Measurements from ENCODE around the gene ZDHHC19. TPM values are rescaled to one million over a fixed set of nuclear protein-coding genes. Genes with fewer than 3 reads are reported as not detected.
A peak's percentile ranks its signal among the peaks of the same experiment; 100 is the strongest.

Gene ZDHHC19
- total RNA-seq, 1 donor from 2014 or later = 0.36 TPM

DNA sequence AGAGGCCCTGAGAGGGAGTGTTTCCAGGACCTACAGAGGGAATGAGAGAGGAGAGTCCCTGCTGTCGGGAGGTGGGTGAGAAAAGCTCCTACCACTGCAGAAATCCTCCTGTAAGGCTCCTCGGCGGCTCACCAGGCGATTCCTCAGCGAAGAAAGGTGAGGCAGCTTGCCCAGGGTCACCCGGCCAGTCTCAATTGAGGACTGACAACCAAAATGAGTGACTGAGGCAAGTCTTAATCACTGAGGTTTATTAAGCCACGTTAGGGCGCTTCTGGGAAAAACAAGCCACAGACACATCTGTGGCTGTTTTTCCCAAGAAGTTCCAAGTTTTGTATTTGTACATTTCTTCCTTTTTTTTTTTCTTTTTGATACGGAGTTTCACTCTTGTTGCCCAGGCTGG lies 48.5 kb downstream of the ZDHHC19 start:
- H3K36me3 Mint-ChIP-seq (ENCODE audit: low read depth) = no peaks in the 10 kb centered on the region
- no peaks in the 10 kb centered on the region for H3K9me3 Mint-ChIP-seq
- no peak for DNase-seq (ENCODE audit: low spot score)
- H3K27ac Mint-ChIP-seq = no peak overlapping the region
- no peak overlapping the region for H3K4me3 Mint-ChIP-seq
- no peaks in the 10 kb centered on the region for H3K27me3 Mint-ChIP-seq (ENCODE audit: insufficient read depth)
- H3K4me1 Mint-ChIP-seq (ENCODE audit: low read depth) = peaks cover 18% of the 10 kb centered on the region
- intact Hi-C loops (cut with micrococcal nuclease) = no loop called here

DNA sequence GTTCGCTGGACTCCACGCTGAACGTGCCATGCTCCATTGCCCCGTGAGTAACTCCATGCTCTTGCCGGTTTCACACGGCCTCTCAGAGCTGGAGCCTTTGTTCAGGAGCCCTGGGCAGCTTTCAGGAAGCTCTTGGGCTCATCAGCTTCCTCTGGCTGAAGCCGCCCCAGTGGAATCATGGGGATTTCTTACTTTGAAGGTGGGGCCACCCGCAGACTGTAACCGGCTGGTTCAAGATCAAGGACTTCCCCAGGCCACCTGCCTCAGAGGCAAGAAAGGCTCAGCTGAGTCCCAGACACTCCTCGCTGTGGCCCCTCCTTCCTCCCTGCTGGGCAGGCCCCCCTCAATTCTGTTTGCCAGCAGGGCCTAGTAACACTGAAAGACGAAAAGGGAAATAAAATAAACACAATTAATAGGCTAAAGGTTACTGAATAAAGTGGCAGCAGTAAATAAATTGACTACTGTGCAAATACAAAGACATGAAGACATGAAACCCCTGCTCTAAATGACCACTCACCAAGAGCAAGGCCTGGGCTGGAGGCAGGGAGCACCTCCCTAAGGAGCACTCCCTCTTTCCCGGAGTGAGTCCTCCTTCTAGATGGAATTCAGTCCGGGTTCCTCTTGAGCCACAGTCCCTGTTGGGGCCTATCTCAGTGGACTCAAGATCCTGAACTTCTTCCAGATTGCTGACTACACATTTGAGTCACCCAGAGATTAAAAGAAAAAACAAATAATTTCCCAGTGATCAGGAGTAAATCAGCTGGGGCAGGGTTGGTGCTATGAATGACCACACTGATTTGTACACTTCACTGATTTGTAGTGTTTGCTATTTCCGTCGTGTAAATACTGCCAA lies 51.0 kb downstream of the ZDHHC19 start:
- Mint-ChIP-seq H3K9me3 (no peaks in the 10 kb centered on the region), H3K27ac (peak overlapping the region; percentile 76), H3K4me1 (ENCODE audit: low read depth) (peaks cover 38% of the 10 kb centered on the region), H3K27me3 (ENCODE audit: insufficient read depth) (no peaks in the 10 kb centered on the region), H3K4me3 (peak overlapping the region; percentile 9), H3K36me3 (ENCODE audit: low read depth) (no peaks in the 10 kb centered on the region)
- peak; percentile 56 for DNase-seq (ENCODE audit: low spot score)
- intact Hi-C loops (cut with micrococcal nuclease) = loop anchor here (1.0 kb wide), 1 partner anchor 19 kb away; no protein-coding TSS in a partner anchor

DNA sequence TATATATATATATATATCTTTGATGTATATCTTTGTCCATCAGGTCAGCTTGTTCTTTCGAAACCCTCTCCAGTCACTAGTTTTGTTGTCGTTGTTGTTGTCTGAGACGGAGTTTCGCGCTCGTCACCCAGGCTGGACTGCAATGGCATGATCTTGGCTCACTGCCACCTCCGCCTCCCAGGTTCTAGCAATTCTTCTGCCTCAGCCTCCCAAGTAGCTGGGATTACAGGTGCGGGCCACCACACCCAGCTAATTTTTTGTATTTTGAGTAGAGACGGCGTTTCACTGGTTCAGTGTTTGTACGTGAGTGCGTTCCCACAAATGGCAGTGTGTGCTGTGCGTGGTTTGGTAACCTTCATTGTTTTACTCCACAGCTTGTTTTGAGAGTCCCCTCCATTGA lies 51.7 kb downstream of the ZDHHC19 start:
- H3K27me3 Mint-ChIP-seq (ENCODE audit: insufficient read depth) = no peaks in the 10 kb centered on the region
- peak overlapping the region; percentile 76 for H3K27ac Mint-ChIP-seq
- H3K4me3 Mint-ChIP-seq = no peak overlapping the region
- no peaks in the 10 kb centered on the region for H3K36me3 Mint-ChIP-seq (ENCODE audit: low read depth)
- intact Hi-C loops (cut with micrococcal nuclease) = no loop called here
- DNase-seq (ENCODE audit: low spot score) = no peak
- H3K4me1 Mint-ChIP-seq (ENCODE audit: low read depth) = peaks cover 42% of the 10 kb centered on the region
- H3K9me3 Mint-ChIP-seq = no peaks in the 10 kb centered on the region

DNA sequence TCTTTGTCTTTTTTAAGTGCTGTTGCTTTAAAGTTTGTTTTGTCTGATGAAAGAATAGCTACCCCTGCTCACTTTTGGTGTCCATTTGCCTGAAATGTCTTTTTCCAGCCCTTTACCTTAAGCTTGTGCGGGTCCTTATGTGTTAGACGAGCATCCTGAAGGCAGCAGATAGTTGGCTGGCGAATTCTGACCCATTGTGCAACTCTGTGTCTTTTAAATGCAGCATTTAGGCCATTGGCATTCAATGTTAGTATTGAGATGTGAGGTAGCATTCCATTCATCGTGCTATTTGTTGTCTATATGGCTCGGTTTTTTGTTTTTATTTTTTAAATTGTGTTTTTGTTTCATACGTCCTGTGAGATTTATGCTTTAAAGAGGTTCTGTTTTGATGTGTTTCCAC lies 55.0 kb downstream of the ZDHHC19 start:
- Mint-ChIP-seq H3K4me1 (ENCODE audit: low read depth) (peaks cover 51% of the 10 kb centered on the region), H3K9me3 (peaks cover 5% of the 10 kb centered on the region), H3K27me3 (ENCODE audit: insufficient read depth) (no peaks in the 10 kb centered on the region), H3K4me3 (no peak overlapping the region), H3K36me3 (ENCODE audit: low read depth) (no peaks in the 10 kb centered on the region), H3K27ac (no peak overlapping the region)
- intact Hi-C loops (cut with micrococcal nuclease) = no loop called here
- DNase-seq (ENCODE audit: low spot score) = no peak

DNA sequence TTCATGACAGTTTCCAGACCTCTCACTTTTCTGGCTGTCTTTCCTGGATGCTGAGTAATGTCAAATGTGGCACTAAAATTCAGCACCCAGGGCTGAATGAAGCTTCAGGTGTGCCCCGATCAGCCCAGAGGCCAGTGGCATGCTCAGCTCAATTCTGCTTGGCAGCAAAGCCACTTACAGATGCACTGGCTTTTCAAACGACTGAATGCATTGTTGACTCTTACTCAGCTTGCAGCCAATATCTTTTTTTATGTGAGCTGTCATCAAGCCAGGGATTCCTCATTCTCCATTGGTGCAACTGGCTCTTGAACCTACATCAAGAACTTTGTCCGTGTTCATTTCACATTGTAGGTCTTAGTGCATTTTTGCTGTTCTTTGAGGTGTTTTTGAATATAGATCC lies 60.7 kb downstream of the ZDHHC19 start:
- Mint-ChIP-seq H3K4me3 (no peak overlapping the region), H3K36me3 (ENCODE audit: low read depth) (no peaks in the 10 kb centered on the region), H3K9me3 (peaks cover 8% of the 10 kb centered on the region), H3K27me3 (ENCODE audit: insufficient read depth) (no peaks in the 10 kb centered on the region), H3K27ac (peak overlapping the region; percentile 27), H3K4me1 (ENCODE audit: low read depth) (peaks cover 16% of the 10 kb centered on the region)
- DNase-seq (ENCODE audit: low spot score) = no peak
- intact Hi-C loops (cut with micrococcal nuclease) = no loop called here

DNA sequence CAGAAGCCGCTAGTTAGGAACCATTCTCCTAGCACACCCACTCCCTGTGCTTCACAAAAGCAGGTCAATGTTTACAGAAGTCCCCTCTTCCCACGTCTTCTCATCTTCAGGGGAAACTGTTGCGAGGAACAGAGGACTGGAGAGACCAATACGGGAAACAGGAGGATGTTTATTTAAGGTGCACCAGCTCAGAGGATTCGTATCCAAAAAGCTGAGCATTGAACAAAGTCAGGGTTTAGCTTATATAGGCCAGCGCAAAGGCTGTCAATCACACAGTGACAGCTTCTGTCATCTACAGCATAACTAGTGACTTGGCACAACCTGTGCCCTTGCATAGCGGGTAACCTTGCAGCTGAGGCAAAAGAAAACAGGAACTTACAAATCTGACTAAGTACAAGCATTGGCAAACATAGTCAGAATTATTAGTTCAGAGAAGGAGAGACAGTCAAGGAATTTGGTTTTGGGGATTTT lies 61.3 kb downstream of the ZDHHC19 start:
- intact Hi-C loops (cut with micrococcal nuclease) = no loop called here
- no peak for DNase-seq (ENCODE audit: low spot score)
- Mint-ChIP-seq H3K36me3 (ENCODE audit: low read depth) (no peaks in the 10 kb centered on the region), H3K4me3 (no peak overlapping the region), H3K9me3 (peaks cover 8% of the 10 kb centered on the region), H3K4me1 (ENCODE audit: low read depth) (peaks cover 10% of the 10 kb centered on the region), H3K27ac (no peak overlapping the region), H3K27me3 (ENCODE audit: insufficient read depth) (no peaks in the 10 kb centered on the region)

DNA sequence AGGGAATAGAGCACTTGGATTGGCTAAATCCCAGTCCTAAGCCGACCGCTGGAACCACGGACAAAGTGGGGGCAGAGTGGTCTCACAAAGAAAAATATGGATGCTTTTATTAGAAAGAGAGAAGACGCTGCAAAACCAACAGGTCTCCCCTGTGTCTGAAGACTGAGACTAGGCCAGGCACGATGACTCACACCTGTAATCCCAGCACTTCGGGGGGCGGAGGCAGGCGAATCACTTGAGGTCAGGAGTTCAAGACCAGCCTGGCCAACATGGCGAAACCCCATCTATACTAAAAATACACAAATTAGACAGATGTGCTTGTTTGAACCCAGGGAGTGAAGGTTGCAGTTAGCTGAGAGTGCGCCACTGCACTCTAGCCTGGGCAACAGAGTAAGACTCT lies 61.8 kb downstream of the ZDHHC19 start:
- H3K36me3 Mint-ChIP-seq (ENCODE audit: low read depth) = no peaks in the 10 kb centered on the region
- H3K4me3 Mint-ChIP-seq = no peak overlapping the region
- H3K27ac Mint-ChIP-seq = no peak overlapping the region
- no peak for DNase-seq (ENCODE audit: low spot score)
- peaks cover 8% of the 10 kb centered on the region for H3K9me3 Mint-ChIP-seq
- H3K27me3 Mint-ChIP-seq (ENCODE audit: insufficient read depth) = peaks cover 1% of the 10 kb centered on the region
- intact Hi-C loops (cut with micrococcal nuclease) = no loop called here
- H3K4me1 Mint-ChIP-seq (ENCODE audit: low read depth) = peaks cover 10% of the 10 kb centered on the region

Other genes starting within 250 kb of the ZDHHC19 start
- gene TFRC, start 129.3 kb downstream of the ZDHHC19 start, total RNA-seq = 791 TPM in 2 replicates
- gene SLC51A, start 5.1 kb upstream of the ZDHHC19 start, total RNA-seq = not detected in 2 replicates
- gene PCYT1A, start 76.3 kb upstream of the ZDHHC19 start, total RNA-seq = 54.7 and 57.0 TPM in 2 replicates
- 11.6 and 12.7 TPM in 2 replicates for gene DYNLT2B, start 106.8 kb upstream of the ZDHHC19 start, total RNA-seq
- not detected in 2 replicates for gene TM4SF19, start 127.0 kb upstream of the ZDHHC19 start, total RNA-seq
- 54.8 and 60.9 TPM in 2 replicates for gene UBXN7, start 221.0 kb upstream of the ZDHHC19 start, total RNA-seq